Neural crest cell (in vitro differentiated cells): ENCODE data around the gene M6PR. TPM values are rescaled to one million over a fixed set of nuclear protein-coding genes. Genes with fewer than 3 reads are reported as not detected.
"Not testable (repeated sequence)": the region's sequence is repeated elsewhere in the genome, so short reads cannot be mapped to it uniquely, and the experiment has no call there.

Experiments used
- DNase-seq: peaks from one replicate; pipeline ENCODE4 v3.0.0; 2021; ENCODE audit warnings: low read depth, mixed read lengths, low spot score
- H3K27ac Mint-ChIP-seq: one replicate; pipeline ENCODE4 v1.8.0; 2021; ENCODE audit warnings: mild to moderate bottlenecking, mixed read lengths; ENCODE audit not compliant: unreplicated experiment
- H3K27me3 Mint-ChIP-seq: 2 replicates; pipeline ENCODE4 v1.8.0; 2021; ENCODE audit warnings: low read depth, mild to moderate bottlenecking, mixed read lengths
- H3K36me3 Mint-ChIP-seq: 2 replicates; pipeline ENCODE4 v1.8.0; 2021; ENCODE audit warnings: low read depth, mild to moderate bottlenecking, mixed read lengths
- H3K4me1 Mint-ChIP-seq: 2 replicates; pipeline ENCODE4 v1.8.0; 2021; ENCODE audit warnings: mixed read lengths
- H3K4me3 Mint-ChIP-seq: one replicate; pipeline ENCODE4 v1.8.0; 2021; ENCODE audit warnings: mild to moderate bottlenecking, mixed read lengths
- H3K9me3 Mint-ChIP-seq: 2 replicates; pipeline ENCODE4 v1.8.0; 2021; ENCODE audit warnings: mixed read lengths
- total RNA-seq: library from RNA; stranded (reverse); gene quantifications from 2 replicates; pipeline ENCODE4 v1.2.1, GENCODE V29; 2021
- TF ChIP-seq, protein P1 (sequence below): fragments of 200-600 bp; sonication (generic); conservative IDR thresholded peaks from 2 replicates; pipeline ENCODE4 v1.5.0; 2021; ENCODE audit warnings: antibody characterized with exemption, mild to moderate bottlenecking

M6PR gene
- total RNA-seq, 1 donor from 2014 or later: 143 TPM

DNA sequence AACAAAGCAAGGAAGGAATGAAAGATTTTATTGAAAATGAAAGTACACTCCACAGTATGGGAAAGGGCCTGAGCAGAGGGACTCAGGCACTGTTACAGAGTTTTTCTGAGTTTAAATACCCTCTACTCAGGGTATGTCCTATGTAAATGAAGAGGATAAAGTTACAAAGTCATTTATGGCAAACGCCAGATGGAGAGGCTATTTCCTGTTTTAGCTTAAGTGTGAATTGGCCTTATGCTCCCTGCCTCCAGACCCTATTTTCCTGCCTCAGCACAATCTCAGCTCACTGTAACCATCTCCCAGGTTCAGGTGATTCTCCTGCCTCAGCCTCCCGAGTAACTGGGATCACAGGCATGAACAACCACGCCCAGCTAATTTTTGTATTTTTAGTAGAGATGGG is 41.9 kb downstream of the M6PR start:
- H3K9me3 Mint-ChIP-seq: no peaks in the 10 kb centered on the region
- TF ChIP-seq, protein P1, sequence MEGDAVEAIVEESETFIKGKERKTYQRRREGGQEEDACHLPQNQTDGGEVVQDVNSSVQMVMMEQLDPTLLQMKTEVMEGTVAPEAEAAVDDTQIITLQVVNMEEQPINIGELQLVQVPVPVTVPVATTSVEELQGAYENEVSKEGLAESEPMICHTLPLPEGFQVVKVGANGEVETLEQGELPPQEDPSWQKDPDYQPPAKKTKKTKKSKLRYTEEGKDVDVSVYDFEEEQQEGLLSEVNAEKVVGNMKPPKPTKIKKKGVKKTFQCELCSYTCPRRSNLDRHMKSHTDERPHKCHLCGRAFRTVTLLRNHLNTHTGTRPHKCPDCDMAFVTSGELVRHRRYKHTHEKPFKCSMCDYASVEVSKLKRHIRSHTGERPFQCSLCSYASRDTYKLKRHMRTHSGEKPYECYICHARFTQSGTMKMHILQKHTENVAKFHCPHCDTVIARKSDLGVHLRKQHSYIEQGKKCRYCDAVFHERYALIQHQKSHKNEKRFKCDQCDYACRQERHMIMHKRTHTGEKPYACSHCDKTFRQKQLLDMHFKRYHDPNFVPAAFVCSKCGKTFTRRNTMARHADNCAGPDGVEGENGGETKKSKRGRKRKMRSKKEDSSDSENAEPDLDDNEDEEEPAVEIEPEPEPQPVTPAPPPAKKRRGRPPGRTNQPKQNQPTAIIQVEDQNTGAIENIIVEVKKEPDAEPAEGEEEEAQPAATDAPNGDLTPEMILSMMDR: no peak
- peaks cover 13% of the 10 kb centered on the region for H3K4me1 Mint-ChIP-seq
- no peaks in the 10 kb centered on the region for H3K36me3 Mint-ChIP-seq
- no peak overlapping the region for H3K27ac Mint-ChIP-seq
- DNase-seq: no peak
- no peaks in the 10 kb centered on the region for H3K27me3 Mint-ChIP-seq
- no peak overlapping the region for H3K4me3 Mint-ChIP-seq

DNA sequence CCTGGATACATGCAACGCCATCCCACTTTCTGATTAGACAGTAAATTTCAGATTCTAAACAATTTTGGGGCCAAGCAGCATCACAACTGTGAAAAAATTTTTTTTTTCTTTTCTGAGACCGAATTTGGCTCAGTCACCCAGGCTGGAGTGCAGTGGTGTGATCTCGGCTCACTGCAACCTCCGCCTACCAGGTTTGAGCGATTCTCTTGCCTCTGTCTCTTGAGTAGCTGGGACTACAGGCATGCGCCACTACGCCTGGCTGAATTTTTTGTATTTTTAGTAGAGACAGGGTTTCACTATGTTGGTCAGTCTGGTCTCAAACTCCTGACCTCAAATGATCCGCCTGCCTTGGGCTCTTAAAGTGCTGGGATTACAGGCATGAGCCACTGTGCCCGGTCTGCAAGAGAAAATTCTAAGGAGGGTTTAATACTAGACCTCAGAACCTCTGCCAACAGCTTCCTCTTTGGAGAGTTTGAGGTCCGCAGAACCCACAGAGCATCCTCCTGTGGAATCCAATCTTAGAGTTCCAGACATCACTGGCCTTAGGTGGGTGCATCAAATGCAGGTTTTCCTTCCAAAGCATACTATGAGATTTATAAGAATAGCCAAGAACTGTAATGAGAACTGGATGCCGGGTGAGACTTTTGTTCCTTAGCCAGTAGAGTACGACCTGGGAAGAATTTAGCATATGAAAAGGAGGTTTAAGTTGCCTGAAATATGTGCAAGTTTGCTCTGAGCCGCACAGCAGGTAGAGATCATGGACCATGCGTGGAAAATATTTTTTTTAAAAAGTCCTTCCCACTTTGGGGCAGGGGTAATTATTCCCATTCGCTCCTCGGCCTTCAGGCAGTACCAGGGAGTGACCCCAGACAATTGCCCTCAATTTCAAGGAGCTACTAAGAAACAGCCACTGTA is 42.9 kb downstream of the M6PR start:
- H3K27ac Mint-ChIP-seq: no peak overlapping the region
- TF ChIP-seq, protein P1: no peak
- peaks cover 5% of the 10 kb centered on the region for H3K4me1 Mint-ChIP-seq
- no peaks in the 10 kb centered on the region for H3K27me3 Mint-ChIP-seq
- no peaks in the 10 kb centered on the region for H3K36me3 Mint-ChIP-seq
- DNase-seq: no peak
- no peak overlapping the region for H3K4me3 Mint-ChIP-seq
- no peaks in the 10 kb centered on the region for H3K9me3 Mint-ChIP-seq

DNA sequence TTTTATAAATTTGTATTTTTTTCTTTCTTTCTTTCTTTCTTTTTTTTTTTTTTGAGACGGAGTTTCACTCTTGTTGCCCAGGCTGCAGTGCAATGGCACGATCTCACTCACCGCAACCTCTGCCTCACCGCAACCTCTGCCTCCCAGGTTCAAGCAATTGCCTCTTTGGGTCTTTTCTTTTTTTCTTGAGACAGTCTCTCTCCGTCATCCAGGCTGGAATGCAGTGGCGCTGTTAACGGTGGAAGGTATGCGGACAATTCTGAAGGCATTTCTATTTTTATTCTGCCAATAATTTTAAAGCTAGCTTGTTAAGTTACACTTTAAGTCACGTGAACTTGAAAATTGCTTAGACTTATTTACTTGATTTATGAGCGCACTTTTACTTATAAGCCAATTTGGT is 43.9 kb downstream of the M6PR start:
- no peak for DNase-seq
- Mint-ChIP-seq H3K27ac (no peak overlapping the region), H3K4me1 (peaks cover 5% of the 10 kb centered on the region), H3K36me3 (no peaks in the 10 kb centered on the region), H3K27me3 (no peaks in the 10 kb centered on the region), H3K4me3 (no peak overlapping the region), H3K9me3 (no peaks in the 10 kb centered on the region)
- TF ChIP-seq, protein P1: no peak

DNA sequence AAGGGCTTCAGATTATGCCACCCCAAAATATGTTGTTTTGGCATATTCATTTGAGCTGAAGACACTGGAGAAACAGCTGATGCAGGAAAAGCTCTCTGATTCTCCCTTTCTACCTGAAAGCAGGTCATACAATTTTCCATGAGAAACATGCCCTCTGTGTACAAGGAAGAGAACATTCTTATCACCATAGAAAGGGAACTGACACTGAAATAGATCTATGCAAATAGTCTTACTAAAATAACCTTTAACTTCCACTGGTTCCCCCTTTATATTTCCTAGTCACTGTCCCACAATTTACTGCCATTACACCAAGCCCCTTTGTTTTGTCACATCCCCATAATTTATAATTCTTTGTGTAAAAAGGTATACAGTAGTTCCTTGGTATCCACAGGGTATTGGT is 44.8 kb downstream of the M6PR start:
- Mint-ChIP-seq H3K27ac (no peak overlapping the region), H3K36me3 (no peaks in the 10 kb centered on the region), H3K27me3 (no peaks in the 10 kb centered on the region), H3K4me3 (no peak overlapping the region), H3K9me3 (no peaks in the 10 kb centered on the region), H3K4me1 (peaks cover 5% of the 10 kb centered on the region)
- TF ChIP-seq, protein P1: no peak
- no peak for DNase-seq

DNA sequence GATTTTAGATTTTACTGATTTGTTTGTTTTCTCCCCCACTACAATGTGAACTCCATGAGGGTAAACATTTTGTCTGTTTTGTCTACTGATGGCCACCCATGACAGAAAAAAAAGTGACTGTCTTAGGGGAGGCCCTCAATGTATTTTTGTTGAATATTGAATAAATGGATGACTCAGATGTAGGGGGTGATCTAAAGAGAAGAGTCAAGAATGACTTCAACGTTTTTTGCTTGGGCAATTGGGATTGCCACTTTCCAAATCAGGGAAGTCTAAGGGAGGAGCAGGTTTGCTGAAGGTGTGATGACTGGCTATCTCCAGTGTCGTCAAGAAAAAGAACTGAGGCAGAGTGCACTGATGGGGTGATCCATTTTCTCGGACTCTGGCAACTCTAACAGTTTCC is 45.8 kb downstream of the M6PR start:
- Mint-ChIP-seq H3K4me3 (no peak overlapping the region), H3K27ac (no peak overlapping the region), H3K4me1 (peaks cover 5% of the 10 kb centered on the region), H3K27me3 (no peaks in the 10 kb centered on the region), H3K9me3 (no peaks in the 10 kb centered on the region), H3K36me3 (no peaks in the 10 kb centered on the region)
- DNase-seq: no peak
- TF ChIP-seq, protein P1: no peak

DNA sequence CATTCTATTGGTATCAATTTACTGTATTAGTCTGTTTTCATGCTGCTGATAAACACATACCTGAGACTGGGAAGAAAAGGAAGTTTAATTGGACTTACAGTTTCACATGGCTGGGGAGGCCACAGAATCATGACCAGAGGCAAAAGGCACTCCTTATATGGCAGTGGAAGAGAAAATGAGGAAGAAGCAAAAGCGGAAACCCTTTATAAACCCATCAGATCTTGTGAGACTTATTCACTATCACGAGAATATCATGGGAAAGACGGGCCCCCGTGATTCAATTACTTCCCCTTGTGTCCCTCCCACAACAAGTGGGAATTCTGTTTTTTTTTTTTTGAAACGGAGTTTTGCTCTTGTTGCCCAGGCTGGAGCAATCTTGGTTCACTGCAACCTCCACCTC is 46.7 kb downstream of the M6PR start:
- not testable (repeated sequence) for H3K27me3 Mint-ChIP-seq, H3K4me3 Mint-ChIP-seq, DNase-seq, H3K4me1 Mint-ChIP-seq, H3K9me3 Mint-ChIP-seq, H3K36me3 Mint-ChIP-seq, H3K27ac Mint-ChIP-seq
